ENCODE measurements around the gene IFNL1.

DNA sequence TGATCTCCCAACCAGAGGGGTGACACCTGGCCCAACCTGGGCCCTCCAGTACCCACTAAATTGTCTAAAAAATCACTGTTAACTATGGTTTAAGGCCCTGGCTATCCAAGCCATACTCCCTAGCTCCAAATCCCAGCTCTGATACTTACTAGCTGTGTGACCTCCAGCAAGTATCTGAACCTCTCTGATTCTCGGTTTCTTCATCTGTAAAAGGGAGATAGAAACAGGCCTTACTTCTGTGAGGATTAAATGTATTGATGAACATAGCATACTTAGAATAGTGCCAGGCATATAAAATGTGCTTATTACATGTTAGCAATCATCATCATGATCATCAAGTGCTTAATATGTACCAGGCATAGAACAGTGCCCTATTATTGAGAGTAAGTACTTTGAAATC, 19.7 kb downstream of the IFNL1 start:
- TF ChIP-seq, protein P1, sequence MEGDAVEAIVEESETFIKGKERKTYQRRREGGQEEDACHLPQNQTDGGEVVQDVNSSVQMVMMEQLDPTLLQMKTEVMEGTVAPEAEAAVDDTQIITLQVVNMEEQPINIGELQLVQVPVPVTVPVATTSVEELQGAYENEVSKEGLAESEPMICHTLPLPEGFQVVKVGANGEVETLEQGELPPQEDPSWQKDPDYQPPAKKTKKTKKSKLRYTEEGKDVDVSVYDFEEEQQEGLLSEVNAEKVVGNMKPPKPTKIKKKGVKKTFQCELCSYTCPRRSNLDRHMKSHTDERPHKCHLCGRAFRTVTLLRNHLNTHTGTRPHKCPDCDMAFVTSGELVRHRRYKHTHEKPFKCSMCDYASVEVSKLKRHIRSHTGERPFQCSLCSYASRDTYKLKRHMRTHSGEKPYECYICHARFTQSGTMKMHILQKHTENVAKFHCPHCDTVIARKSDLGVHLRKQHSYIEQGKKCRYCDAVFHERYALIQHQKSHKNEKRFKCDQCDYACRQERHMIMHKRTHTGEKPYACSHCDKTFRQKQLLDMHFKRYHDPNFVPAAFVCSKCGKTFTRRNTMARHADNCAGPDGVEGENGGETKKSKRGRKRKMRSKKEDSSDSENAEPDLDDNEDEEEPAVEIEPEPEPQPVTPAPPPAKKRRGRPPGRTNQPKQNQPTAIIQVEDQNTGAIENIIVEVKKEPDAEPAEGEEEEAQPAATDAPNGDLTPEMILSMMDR (IDR thresholded peaks at IDR 0.05; ENCODE audit: low read depth, low read length, poor library complexity, severe bottlenecking): no peak
- no peak for TF ChIP-seq EZH2phosphoT487 (IDR thresholded peaks at IDR 0.05; ENCODE audit: borderline replicate concordance, low read length)

Measured in DOHH2 (cell line).